Measurements from ENCODE around the gene MICAL3.

DNA sequence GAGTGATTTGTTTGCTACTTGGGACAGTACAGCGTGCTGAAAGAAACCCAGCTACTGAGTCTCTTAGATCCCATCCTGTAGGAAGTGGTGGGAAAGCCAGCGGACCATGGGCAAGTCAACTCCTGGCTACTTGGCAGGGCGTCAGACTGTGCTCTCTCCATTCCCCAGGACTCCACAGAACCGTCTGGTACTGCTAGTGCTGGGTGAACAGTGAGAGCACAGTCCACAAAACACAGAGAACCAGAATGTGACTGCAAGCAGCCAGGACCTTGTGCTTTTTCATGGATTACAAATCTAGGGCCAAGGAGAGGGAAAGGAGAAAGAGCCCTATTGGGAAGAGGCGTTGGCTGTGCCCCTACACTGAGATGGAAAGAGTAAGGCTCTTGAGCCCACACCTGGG lies 260.3 kb downstream of the MICAL3 start:
- TF ChIP-seq, protein P1, sequence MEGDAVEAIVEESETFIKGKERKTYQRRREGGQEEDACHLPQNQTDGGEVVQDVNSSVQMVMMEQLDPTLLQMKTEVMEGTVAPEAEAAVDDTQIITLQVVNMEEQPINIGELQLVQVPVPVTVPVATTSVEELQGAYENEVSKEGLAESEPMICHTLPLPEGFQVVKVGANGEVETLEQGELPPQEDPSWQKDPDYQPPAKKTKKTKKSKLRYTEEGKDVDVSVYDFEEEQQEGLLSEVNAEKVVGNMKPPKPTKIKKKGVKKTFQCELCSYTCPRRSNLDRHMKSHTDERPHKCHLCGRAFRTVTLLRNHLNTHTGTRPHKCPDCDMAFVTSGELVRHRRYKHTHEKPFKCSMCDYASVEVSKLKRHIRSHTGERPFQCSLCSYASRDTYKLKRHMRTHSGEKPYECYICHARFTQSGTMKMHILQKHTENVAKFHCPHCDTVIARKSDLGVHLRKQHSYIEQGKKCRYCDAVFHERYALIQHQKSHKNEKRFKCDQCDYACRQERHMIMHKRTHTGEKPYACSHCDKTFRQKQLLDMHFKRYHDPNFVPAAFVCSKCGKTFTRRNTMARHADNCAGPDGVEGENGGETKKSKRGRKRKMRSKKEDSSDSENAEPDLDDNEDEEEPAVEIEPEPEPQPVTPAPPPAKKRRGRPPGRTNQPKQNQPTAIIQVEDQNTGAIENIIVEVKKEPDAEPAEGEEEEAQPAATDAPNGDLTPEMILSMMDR (IDR thresholded peaks at IDR 0.05; ENCODE audit: low read depth, low read length), result no peak
- TF ChIP-seq EZH2phosphoT487 (IDR thresholded peaks at IDR 0.05; ENCODE audit: low read depth), result no peak

Measured in OCI-LY3 (cell line).